Caco-2 (cell line): ENCODE data around the gene NLGN2. TPM values are rescaled to one million over a fixed set of nuclear protein-coding genes. Genes with fewer than 3 reads are reported as not detected.

Source experiments
- BruUV-seq: library from RNA; stranded (reverse); fragments of 400-500 nt; replicated peaks from 2 replicates; lab custom pipeline; 2021; lab: Mats Ljungman, UMichigan
- CTCF ChIA-PET: fragments of 300-600 bp; sonication (Branson Sonifier 250); formaldehyde crosslinking; loops from one replicate; lab custom pipeline; 2022; ENCODE audit warnings: antibody characterized with exemption; lab: Charles Lee
- POLR2A ChIA-PET: fragments of 300-600 bp; sonication (Branson Sonifier 250); formaldehyde crosslinking; loops from one replicate; lab custom pipeline; 2022; ENCODE audit warnings: antibody characterized with exemption; lab: Charles Lee
- DNase-seq, 2 experiments: peaks; one replicate each; pipeline versions ENCODE4 v3.0.0 to v3.0.0-alpha.2; 2020 to 2022
- H3K27me3 ChIP-seq: replicated peaks from 2 replicates; pipeline ENCODE4 v1.6.0; 2011; ENCODE audit warnings: low read length; ENCODE audit not compliant: control insufficient read depth, insufficient read depth
- H3K36me3 ChIP-seq: 2 replicates; pipeline ENCODE4 v1.5.1; 2011; ENCODE audit warnings: low read length; ENCODE audit not compliant: control insufficient read depth, insufficient read depth
- H3K4me1 ChIP-seq: fragments of 250-450 bp; sonication (Bioruptor Pico); 2 replicates; pipeline ENCODE4 v1.5.1; 2020; ENCODE audit warnings: mild to moderate bottlenecking
- H3K4me3 ChIP-seq: 2 replicates; pipeline ENCODE4 v1.5.1; 2011; ENCODE audit warnings: low read depth, mild to moderate bottlenecking, control low read depth, low read length
- H3K9me3 ChIP-seq: fragments of 250-450 bp; sonication (Bioruptor Pico); 2 replicates; pipeline ENCODE4 v1.5.1; 2020; ENCODE audit warnings: mild to moderate bottlenecking, moderate library complexity
- H3K27ac Mint-ChIP-seq: one replicate; pipeline ENCODE4 v1.8.0; 2022; ENCODE audit warnings: mixed read lengths; ENCODE audit not compliant: unreplicated experiment
- H3K27me3 Mint-ChIP-seq: one replicate; pipeline ENCODE4 v1.8.0; 2022; ENCODE audit warnings: mixed read lengths; ENCODE audit not compliant: insufficient read depth, unreplicated experiment
- H3K36me3 Mint-ChIP-seq: one replicate; pipeline ENCODE4 v1.8.0; 2022; ENCODE audit warnings: mild to moderate bottlenecking, mixed read lengths; ENCODE audit not compliant: insufficient read depth, unreplicated experiment
- H3K4me1 Mint-ChIP-seq: one replicate; pipeline ENCODE4 v1.8.0; 2022; ENCODE audit warnings: low read depth, mixed read lengths; ENCODE audit not compliant: unreplicated experiment
- H3K4me3 Mint-ChIP-seq: one replicate; pipeline ENCODE4 v1.8.0; 2022; ENCODE audit warnings: mild to moderate bottlenecking, moderate library complexity, mixed read lengths; ENCODE audit not compliant: unreplicated experiment
- H3K9me3 Mint-ChIP-seq: one replicate; pipeline ENCODE4 v1.8.0; 2022; ENCODE audit warnings: mixed read lengths; ENCODE audit not compliant: unreplicated experiment
- intact Hi-C: fragments of 100-400 bp; cut with micrococcal nuclease; formaldehyde crosslinking; loops from one replicate; pipeline ENCODE4 v1.10.0; 2022; ENCODE audit not compliant: unreplicated experiment
- total RNA-seq: library from RNA; stranded (reverse); gene quantifications from 2 replicates; pipeline ENCODE4 v1.2.3, GENCODE V29; 2022
- TF ChIP-seq, protein P1 (sequence below), 2 experiments: fragments of 200-600 bp in 1 of 2; IDR thresholded peaks; 1 replicate in 1 of 2; 2 replicates in 1 of 2; pipeline versions ENCODE4 v1.5.1 to v1.8.0; 2011 to 2022; ENCODE audit warnings: antibody characterized with exemption in 1 of 2, control low read depth in 1 of 2, inconsistent platforms in 1 of 2, low read depth in 1 of 2, low read length in 1 of 2, mild to moderate bottlenecking in 1 of 2, moderate library complexity in 1 of 2; ENCODE audit not compliant: insufficient read depth in 1 of 2, severe bottlenecking in 1 of 2, unreplicated experiment in 1 of 2

Gene NLGN2
- total RNA-seq, 1 experiment from 2014 or later = 12.6 TPM

DNA sequence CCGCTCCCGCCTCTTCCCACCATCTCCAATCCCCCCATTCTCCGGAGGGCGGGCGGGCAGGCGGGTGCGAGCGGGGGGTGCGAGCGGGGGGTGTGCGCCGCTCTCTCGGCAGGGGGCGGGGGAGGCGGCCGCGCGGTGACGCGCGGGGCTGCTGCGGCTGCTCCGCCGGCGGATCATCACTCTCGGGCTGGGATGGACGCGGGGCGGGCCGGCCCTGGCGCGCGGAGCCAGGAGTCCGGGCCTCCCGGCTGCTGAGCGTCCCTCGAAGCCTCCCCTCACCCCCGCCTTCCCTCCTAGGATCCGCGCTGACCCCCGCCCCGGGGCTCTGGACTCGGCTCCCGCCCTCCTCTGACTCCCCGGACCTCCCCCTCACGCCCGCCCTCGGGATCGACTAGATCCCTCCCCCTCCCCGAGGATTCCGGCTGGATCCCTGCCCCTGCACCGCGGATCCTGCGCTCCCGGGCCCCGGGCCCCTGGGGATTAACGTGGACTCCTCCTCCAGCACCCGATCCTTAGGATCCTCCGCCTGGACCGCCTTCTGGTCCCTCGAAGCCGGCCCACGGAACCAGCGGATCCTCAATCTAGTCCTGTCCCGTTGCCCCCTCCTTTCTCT lies 2.8 kb upstream of the NLGN2 start:
- no peaks in the 10 kb centered on the region for H3K36me3 ChIP-seq
- no peaks in the 10 kb centered on the region for H3K27me3 Mint-ChIP-seq
- CTCF ChIA-PET = interaction anchor here (0.9 to 1.8 kb wide), 6 partner anchors 11 to 312 kb away, joined by 3 to 15 read pairs (median 6); partner anchors contain the start of genes DNAH2, NEURL4, PLSCR3 and TMEM102
- BruUV-seq = no TSS peak
- H3K4me3 Mint-ChIP-seq = peak overlapping the region; percentile 76
- H3K4me3 ChIP-seq = peak overlapping the region; percentile 53
- H3K4me1 ChIP-seq = no peaks in the 10 kb centered on the region
- peak; percentile 34 to 37 for DNase-seq
- no peaks in the 10 kb centered on the region for H3K9me3 ChIP-seq
- intact Hi-C loops = loop anchor here (1.0 to 2.0 kb wide), 3 partner anchors 25 to 54 kb away; partner anchors contain the start of gene TMEM102
- H3K4me1 Mint-ChIP-seq = peaks cover 8% of the 10 kb centered on the region
- H3K27ac Mint-ChIP-seq = peak overlapping the region; percentile 76
- TF ChIP-seq, protein P1, sequence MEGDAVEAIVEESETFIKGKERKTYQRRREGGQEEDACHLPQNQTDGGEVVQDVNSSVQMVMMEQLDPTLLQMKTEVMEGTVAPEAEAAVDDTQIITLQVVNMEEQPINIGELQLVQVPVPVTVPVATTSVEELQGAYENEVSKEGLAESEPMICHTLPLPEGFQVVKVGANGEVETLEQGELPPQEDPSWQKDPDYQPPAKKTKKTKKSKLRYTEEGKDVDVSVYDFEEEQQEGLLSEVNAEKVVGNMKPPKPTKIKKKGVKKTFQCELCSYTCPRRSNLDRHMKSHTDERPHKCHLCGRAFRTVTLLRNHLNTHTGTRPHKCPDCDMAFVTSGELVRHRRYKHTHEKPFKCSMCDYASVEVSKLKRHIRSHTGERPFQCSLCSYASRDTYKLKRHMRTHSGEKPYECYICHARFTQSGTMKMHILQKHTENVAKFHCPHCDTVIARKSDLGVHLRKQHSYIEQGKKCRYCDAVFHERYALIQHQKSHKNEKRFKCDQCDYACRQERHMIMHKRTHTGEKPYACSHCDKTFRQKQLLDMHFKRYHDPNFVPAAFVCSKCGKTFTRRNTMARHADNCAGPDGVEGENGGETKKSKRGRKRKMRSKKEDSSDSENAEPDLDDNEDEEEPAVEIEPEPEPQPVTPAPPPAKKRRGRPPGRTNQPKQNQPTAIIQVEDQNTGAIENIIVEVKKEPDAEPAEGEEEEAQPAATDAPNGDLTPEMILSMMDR (IDR thresholded peaks at IDR 0.05; ENCODE audit: insufficient read depth in 1 of 2, low read depth in 1 of 2, low read length in 1 of 2, severe bottlenecking in 1 of 2, unreplicated experiment in 1 of 2) = no peak
- H3K36me3 Mint-ChIP-seq = peaks cover 6% of the 10 kb centered on the region
- no peaks in the 10 kb centered on the region for H3K27me3 ChIP-seq
- POLR2A ChIA-PET = interaction anchor here (0.7 to 2.4 kb wide), 9 partner anchors 11 to 179 kb away, joined by 3 to 38 read pairs (median 3); partner anchors contain the start of genes MPDU1, PLSCR3, POLR2A and SLC2A4
- H3K9me3 Mint-ChIP-seq = no peaks in the 10 kb centered on the region

DNA sequence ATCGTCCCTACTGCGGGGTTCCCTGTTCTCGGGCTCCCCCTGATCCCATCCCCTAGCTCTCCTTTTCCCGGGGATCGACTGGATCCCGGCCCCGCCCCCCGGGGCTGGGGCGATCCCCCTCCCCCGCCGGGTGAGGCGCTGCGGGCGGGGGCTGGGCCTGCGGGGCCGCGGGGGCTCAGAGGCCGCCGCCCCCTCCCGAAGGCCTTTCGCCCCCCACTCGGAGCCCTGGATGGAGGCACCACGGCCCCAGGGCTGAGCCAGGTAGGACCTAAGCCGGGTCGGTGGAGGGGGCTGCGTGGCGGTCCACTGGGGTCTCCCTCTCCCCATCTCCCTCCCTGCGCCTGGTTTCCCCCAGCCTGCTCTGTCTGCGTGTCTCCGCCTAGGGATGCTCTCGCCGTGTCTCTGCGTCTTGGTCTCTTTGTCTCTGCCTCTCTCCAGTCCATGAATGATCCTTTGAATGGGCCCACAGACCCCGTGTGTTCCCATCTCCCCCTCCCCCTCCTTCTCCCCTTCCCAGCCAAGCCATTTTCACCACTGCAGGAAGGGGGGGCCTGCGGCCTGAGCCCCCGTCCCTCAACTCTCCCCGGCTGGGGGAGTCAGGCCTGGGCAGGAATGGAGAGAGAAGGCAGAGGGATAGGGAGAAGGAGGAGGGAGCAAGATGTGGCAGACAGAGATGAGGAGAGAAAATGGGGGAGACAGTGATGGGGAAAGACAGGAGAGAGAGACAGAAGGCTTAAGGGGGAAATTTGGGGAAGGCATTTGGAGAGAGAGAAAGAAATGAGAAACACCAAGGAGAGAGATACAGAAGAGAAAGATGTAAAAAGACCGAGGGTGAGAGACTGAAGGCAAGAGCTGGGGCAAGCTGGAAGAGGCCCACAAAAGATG lies 2.1 kb upstream of the NLGN2 start:
- H3K36me3 Mint-ChIP-seq = peaks cover 6% of the 10 kb centered on the region

More for the DNA sequence above, 2.1 kb upstream of the NLGN2 start:
- ChIA-PET POLR2A (no interaction called here), CTCF (interaction anchor here (0.6 kb wide), 1 partner anchor 52 kb away, joined by 3 read pairs; no protein-coding TSS in a partner anchor)
- Mint-ChIP-seq H3K4me3 (peak overlapping the region; percentile 76), H3K27ac (peak overlapping the region; percentile 20), H3K27me3 (no peaks in the 10 kb centered on the region), H3K9me3 (no peaks in the 10 kb centered on the region), H3K4me1 (peaks cover 8% of the 10 kb centered on the region)
- Histone ChIP-seq H3K9me3 (no peaks in the 10 kb centered on the region), H3K27me3 (no peaks in the 10 kb centered on the region), H3K4me1 (no peaks in the 10 kb centered on the region), H3K36me3 (no peaks in the 10 kb centered on the region), H3K4me3 (peak overlapping the region; percentile 53)
- TSS peak; percentile 50 for BruUV-seq
- TF ChIP-seq, protein P1 (IDR thresholded peaks at IDR 0.05; ENCODE audit: insufficient read depth in 1 of 2, low read depth in 1 of 2, low read length in 1 of 2, severe bottlenecking in 1 of 2, unreplicated experiment in 1 of 2) = no peak
- DNase-seq = no peak
- intact Hi-C loops = loop anchor here (2.0 kb wide), 1 partner anchor 55 kb away; no protein-coding TSS in a partner anchor
